ENCODE measurements around the gene SLC6A17. TPM values are rescaled to one million over a fixed set of nuclear protein-coding genes. Genes with fewer than 3 reads are reported as not detected.

SLC6A17 gene
- total RNA-seq, 1 donor from 2014 or later: 3.6 TPM

DNA sequence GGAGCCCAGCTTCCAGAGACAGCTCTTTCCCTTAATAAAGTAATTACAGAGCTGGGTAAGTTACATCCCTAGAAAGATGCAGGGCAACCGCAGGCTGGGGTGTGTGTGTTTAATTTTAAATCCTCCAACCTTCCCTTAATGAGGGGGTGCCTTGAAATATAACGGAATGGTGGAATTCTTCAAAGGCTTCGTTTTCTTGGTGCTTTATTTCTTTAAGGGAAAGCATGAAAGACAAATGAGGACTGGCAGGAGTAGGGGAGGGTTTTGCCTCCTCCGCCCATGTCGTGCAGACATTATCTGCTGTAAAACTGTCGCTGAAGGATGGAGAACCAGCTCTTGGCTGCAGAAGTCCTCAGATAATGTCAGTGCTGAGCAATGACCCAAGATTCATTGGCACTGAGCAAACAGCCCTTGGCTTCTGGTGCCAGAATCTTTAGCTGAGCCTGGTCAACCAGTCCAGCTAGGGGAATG, 15.5 kb downstream of the SLC6A17 start:
- no peak overlapping the region for H2AFZ ChIP-seq (ENCODE audit: low read depth, low read length)
- no peak for FAIRE-seq
- no peak overlapping the region for H3K9ac ChIP-seq (ENCODE audit: low read length)
- no peak overlapping the region for H3K27ac Mint-ChIP-seq (ENCODE audit: unreplicated experiment)
- no peaks in the 10 kb centered on the region for H3K4me1 ChIP-seq (ENCODE audit: insufficient read depth, low read length)
- peaks cover 1% of the 10 kb centered on the region for H3K36me3 Mint-ChIP-seq (ENCODE audit: low read depth, unreplicated experiment)
- H3K4me1 Mint-ChIP-seq (ENCODE audit: low read depth, unreplicated experiment): peaks cover 4% of the 10 kb centered on the region
- H3K27ac ChIP-seq (ENCODE audit: low read depth, low read length): no peak overlapping the region
- H3K27me3 ChIP-seq (ENCODE audit: insufficient read depth, low read length): peaks cover 2% of the 10 kb centered on the region
- no peak overlapping the region for H3K4me2 ChIP-seq (ENCODE audit: low read length)
- peaks cover 10% of the 10 kb centered on the region for H3K9me3 Mint-ChIP-seq (ENCODE audit: unreplicated experiment)
- no peak for DNase-seq (ENCODE audit: low read depth)
- H3K36me3 ChIP-seq (ENCODE audit: insufficient read depth, low read length): no peaks in the 10 kb centered on the region
- no peaks in the 10 kb centered on the region for H4K20me1 ChIP-seq (ENCODE audit: insufficient read depth, low read length)
- no peak for TF ChIP-seq EZH2 (IDR thresholded peaks at IDR 0.05; ENCODE audit: insufficient read depth, low read length)
- TF ChIP-seq, protein P1, sequence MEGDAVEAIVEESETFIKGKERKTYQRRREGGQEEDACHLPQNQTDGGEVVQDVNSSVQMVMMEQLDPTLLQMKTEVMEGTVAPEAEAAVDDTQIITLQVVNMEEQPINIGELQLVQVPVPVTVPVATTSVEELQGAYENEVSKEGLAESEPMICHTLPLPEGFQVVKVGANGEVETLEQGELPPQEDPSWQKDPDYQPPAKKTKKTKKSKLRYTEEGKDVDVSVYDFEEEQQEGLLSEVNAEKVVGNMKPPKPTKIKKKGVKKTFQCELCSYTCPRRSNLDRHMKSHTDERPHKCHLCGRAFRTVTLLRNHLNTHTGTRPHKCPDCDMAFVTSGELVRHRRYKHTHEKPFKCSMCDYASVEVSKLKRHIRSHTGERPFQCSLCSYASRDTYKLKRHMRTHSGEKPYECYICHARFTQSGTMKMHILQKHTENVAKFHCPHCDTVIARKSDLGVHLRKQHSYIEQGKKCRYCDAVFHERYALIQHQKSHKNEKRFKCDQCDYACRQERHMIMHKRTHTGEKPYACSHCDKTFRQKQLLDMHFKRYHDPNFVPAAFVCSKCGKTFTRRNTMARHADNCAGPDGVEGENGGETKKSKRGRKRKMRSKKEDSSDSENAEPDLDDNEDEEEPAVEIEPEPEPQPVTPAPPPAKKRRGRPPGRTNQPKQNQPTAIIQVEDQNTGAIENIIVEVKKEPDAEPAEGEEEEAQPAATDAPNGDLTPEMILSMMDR (IDR thresholded peaks at IDR 0.05; ENCODE audit: insufficient read depth, low read depth, low read length): no peak
- peaks cover 42% of the 10 kb centered on the region for H3K27me3 Mint-ChIP-seq (ENCODE audit: low read depth, unreplicated experiment)
- no peaks in the 10 kb centered on the region for H3K79me2 ChIP-seq (ENCODE audit: insufficient read depth, low read length)
- no peaks in the 10 kb centered on the region for H3K9me3 ChIP-seq (ENCODE audit: insufficient read depth, low read depth, low read length)
- no peak overlapping the region for H3K4me3 ChIP-seq (ENCODE audit: insufficient read depth, low read depth, low read length)
- no peak overlapping the region for H3K4me3 Mint-ChIP-seq (ENCODE audit: unreplicated experiment)

DNA sequence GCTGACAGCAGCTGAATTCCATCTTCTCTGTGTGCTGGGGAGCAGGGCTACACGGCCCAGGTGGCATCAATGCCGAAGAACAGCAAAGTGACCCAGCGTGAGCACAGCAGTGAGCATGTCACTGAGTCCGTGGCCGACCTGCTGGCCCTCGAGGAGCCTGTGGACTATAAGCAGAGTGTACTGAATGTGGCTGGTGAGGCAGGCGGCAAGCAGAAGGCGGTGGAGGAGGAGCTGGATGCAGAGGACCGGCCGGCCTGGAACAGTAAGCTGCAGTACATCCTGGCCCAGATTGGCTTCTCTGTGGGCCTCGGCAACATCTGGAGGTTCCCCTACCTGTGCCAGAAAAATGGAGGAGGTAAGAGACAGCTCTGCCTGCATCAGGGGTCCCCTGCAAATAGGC, 16.6 kb downstream of the SLC6A17 start:
- Mint-ChIP-seq H3K27me3 (ENCODE audit: low read depth, unreplicated experiment) (peaks cover 38% of the 10 kb centered on the region), H3K36me3 (ENCODE audit: low read depth, unreplicated experiment) (peaks cover 1% of the 10 kb centered on the region), H3K9me3 (ENCODE audit: unreplicated experiment) (peaks cover 10% of the 10 kb centered on the region)

More for the DNA sequence above, 16.6 kb downstream of the SLC6A17 start:
- no peak overlapping the region for H3K4me2 ChIP-seq (ENCODE audit: low read length)
- no peak overlapping the region for H3K27ac Mint-ChIP-seq (ENCODE audit: unreplicated experiment)
- no peaks in the 10 kb centered on the region for H3K36me3 ChIP-seq (ENCODE audit: insufficient read depth, low read length)
- DNase-seq (ENCODE audit: low read depth): no peak
- H4K20me1 ChIP-seq (ENCODE audit: insufficient read depth, low read length): no peaks in the 10 kb centered on the region
- H3K4me3 Mint-ChIP-seq (ENCODE audit: unreplicated experiment): no peak overlapping the region
- no peaks in the 10 kb centered on the region for H3K9me3 ChIP-seq (ENCODE audit: insufficient read depth, low read depth, low read length)
- H3K9ac ChIP-seq (ENCODE audit: low read length): no peak overlapping the region
- peaks cover 15% of the 10 kb centered on the region for H3K4me1 Mint-ChIP-seq (ENCODE audit: low read depth, unreplicated experiment)
- no peak overlapping the region for H3K4me3 ChIP-seq (ENCODE audit: insufficient read depth, low read depth, low read length)
- H3K79me2 ChIP-seq (ENCODE audit: insufficient read depth, low read length): no peaks in the 10 kb centered on the region
- peaks cover 2% of the 10 kb centered on the region for H3K27me3 ChIP-seq (ENCODE audit: insufficient read depth, low read length)
- FAIRE-seq: no peak
- TF ChIP-seq EZH2 (IDR thresholded peaks at IDR 0.05; ENCODE audit: insufficient read depth, low read length): no peak
- TF ChIP-seq, protein P1 (IDR thresholded peaks at IDR 0.05; ENCODE audit: insufficient read depth, low read depth, low read length): no peak
- no peaks in the 10 kb centered on the region for H3K4me1 ChIP-seq (ENCODE audit: insufficient read depth, low read length)
- no peak overlapping the region for H3K27ac ChIP-seq (ENCODE audit: low read depth, low read length)
- H2AFZ ChIP-seq (ENCODE audit: low read depth, low read length): no peak overlapping the region

All from astrocyte (in vitro differentiated cells and primary cell).